HepG2 (cell line): ENCODE data around the gene SH2D5. TPM values are rescaled to one million over a fixed set of nuclear protein-coding genes. Genes with fewer than 3 reads are reported as not detected.

Source experiments
- KMT2A ChIP-seq: sonication (generic); formaldehyde crosslinking; IDR thresholded peaks from 2 replicates; pipeline ENCODE4 v1.4.0; 2020; ENCODE audit warnings: missing genetic modification reagents
- PRDM4 ChIP-seq: sonication (generic); formaldehyde crosslinking; IDR thresholded peaks from 2 replicates; pipeline ENCODE4 v1.9.0; 2021; ENCODE audit warnings: missing genetic modification reagents, borderline replicate concordance
- PRPF4 ChIP-seq: fragments of 200-400 bp; formaldehyde crosslinking; IDR thresholded peaks from 2 replicates; pipeline ENCODE4 v1.6.1; 2016; ENCODE audit warnings: low read length, low read depth; ENCODE audit not compliant: poor library complexity, severe bottlenecking
- SP2 ChIP-seq: sonication (generic); formaldehyde crosslinking; IDR thresholded peaks from 2 replicates; pipeline ENCODE4 v1.5.1; 2020; ENCODE audit warnings: mild to moderate bottlenecking, missing genetic modification reagents
- ZBTB2 ChIP-seq: sonication (generic); formaldehyde crosslinking; IDR thresholded peaks from 2 replicates; pipeline ENCODE4 v1.8.0; 2022; ENCODE audit warnings: low read depth, missing genetic modification reagents
- ZBTB37 ChIP-seq: sonication (generic); formaldehyde crosslinking; IDR thresholded peaks from 2 replicates; pipeline ENCODE4 v1.4.0; 2020; ENCODE audit warnings: mild to moderate bottlenecking, missing genetic modification reagents
- ZNF496 ChIP-seq: sonication (generic); formaldehyde crosslinking; IDR thresholded peaks from 2 replicates; pipeline ENCODE4 v1.8.1; 2023; ENCODE audit warnings: mild to moderate bottlenecking, moderate library complexity, missing genetic modification reagents; ENCODE audit not compliant: insufficient replicate concordance
- ZNF512 ChIP-seq: sonication (generic); formaldehyde crosslinking; IDR thresholded peaks from 2 replicates; pipeline ENCODE4 v1.4.0; 2020; ENCODE audit warnings: mild to moderate bottlenecking, missing genetic modification reagents
- ZNF562 ChIP-seq: sonication (generic); formaldehyde crosslinking; IDR thresholded peaks from 2 replicates; pipeline ENCODE4 v1.8.0; 2022; ENCODE audit warnings: missing genetic modification reagents, borderline replicate concordance
- ZNF749 ChIP-seq: sonication (generic); formaldehyde crosslinking; IDR thresholded peaks from 2 replicates; pipeline ENCODE4 v1.8.0; 2022; ENCODE audit warnings: mild to moderate bottlenecking, missing genetic modification reagents, moderate library complexity, borderline replicate concordance
- polyA plus RNA-seq, 8 experiments: library from polyadenylated mRNA; depleted of rRNA in 3 of 8; stranded (reverse) in 7 of 8; unstranded in 1 of 8; fragments of >200 nt; fragmentation: Illumina TruSeq in 4 of 8; extraction: Trizol in 4 of 8; gene quantifications; 2 replicates each; pipeline versions ENCODE4 v1.2.1 to v1.2.3, GENCODE V29; 2011 to 2016; ENCODE audit warnings: low read depth in 4 of 8, missing spikeins in 1 of 8, mixed read lengths in 1 of 8; ENCODE audit not compliant: insufficient read depth in 1 of 8
- total RNA-seq, 5 experiments: library from RNA; depleted of rRNA; stranded (reverse); fragments of >200 nt; fragmentation: Illumina TruSeq; extraction: Trizol; gene quantifications; 2 replicates each; pipeline ENCODE4 v1.2.3, GENCODE V29; 2016; ENCODE audit warnings: low read depth in 1 of 5

The SH2D5 gene
- total and polyA plus RNA-seq, 2 of the 13 experiments (the other 11 are each of a cell fraction or from before 2014, with no cell fraction given) = 1.2 to 3.4 TPM

- no peak for TF ChIP-seq PRDM4 (CRISPR knock-in tag)
- TF ChIP-seq ZBTB37 (CRISPR knock-in tag) = no peak
- no peak for TF ChIP-seq ZNF512 (CRISPR knock-in tag)
- no peak for TF ChIP-seq SP2 (CRISPR knock-in tag)
- TF ChIP-seq ZNF562 = no peak
- no peak for TF ChIP-seq ZBTB2
- TF ChIP-seq KMT2A (CRISPR knock-in tag) = no peak
- TF ChIP-seq PRPF4 = no peak
- no peak for TF ChIP-seq ZNF749 (CRISPR knock-in tag)
- no peak for TF ChIP-seq ZNF496 (CRISPR knock-in tag)
- TF ChIP-seq, all 625 proteins: peak for 0
These were observed 34.8 kb upstream of the SH2D5 start (continued) for GRCh38 chr1:20767271-20767670.
